ENCODE data around the gene MAPT.
"Not testable (repeated sequence)": the region's sequence is repeated elsewhere in the genome, so short reads cannot be mapped to it uniquely, and the experiment has no call there.

MAPT gene

DNA sequence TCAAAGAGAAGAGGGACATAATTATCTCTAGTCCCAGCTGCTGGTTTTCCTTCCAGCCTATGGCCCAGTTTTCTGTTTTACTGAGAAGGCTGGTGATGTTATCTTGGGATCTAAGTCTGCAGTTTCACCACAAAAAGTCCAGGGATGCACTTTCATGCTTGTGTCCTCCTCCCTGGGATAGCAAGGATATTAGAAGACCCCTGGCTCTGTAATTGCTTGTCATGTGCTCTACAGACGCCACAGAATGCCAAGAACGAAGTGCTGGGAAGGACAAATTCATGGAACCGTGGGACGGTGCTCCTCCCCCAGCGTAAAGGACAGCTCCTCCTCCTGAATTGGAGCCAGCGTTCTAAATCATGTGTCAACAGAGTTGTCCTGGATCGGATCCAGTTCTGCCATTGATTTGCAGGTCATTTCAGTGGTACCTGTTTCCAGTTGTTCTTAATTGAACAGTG is 8.6 kb downstream of the MAPT start:
- no peak for DNase-seq

DNA sequence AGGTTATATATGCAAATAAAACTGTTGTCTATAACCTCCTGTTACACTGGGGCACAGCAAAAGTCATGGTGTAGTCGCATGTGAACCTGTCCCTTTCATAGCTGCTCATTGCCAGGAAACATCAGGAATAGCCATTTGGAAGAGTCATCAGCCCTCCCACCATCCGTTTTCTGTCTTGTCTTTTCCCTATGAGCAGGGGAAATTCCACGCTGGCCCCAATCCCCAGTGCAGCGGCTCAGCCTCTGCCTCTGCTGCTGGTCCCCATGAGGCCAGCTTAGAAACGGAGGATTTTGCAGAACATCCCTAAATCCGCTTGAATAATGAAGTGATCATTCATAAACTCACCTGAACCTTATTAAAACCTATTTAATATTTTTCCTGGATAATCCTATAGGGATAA is 10.5 kb downstream of the MAPT start:
- no peak for DNase-seq

DNA sequence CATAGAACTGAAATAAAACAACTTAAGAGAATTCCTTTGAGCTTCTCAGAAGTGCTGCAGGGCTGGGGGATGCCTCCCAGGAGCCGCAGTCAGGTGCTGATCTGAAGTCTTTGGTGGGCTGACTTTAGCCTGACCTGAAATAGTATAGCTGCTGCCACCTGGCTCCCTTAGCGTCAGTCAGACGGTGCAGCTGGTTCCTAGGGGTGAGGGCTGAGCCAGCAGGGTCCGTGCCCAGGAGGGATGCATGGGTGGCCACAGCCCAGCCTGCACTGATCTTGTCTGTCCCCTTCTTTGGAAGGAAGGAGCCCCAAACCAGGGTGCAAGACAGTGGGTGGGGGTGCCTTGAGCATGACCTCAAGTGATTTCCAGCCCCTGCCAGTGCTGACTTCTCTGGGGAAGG is 11.5 kb downstream of the MAPT start:
- no peak for DNase-seq

DNA sequence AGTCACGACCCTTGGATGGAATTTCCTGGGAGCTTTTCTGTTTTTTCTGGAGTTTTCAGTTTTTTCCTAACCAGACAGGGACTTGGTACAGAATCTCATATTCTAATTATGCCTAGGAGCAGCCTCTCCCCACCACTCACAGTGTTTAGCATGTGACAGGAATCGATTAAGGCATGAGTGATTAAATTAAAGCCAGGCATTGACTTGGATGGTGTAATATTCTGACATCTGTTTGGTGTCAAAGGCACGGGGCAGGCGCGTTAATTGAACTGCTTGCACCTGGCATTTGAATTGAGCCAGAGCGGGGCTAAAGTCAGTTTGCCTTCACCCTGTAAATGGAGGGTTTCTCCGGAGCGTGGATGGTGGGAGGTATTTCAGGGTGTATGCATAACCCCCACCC is 11.9 kb downstream of the MAPT start:
- no peak for DNase-seq

DNA sequence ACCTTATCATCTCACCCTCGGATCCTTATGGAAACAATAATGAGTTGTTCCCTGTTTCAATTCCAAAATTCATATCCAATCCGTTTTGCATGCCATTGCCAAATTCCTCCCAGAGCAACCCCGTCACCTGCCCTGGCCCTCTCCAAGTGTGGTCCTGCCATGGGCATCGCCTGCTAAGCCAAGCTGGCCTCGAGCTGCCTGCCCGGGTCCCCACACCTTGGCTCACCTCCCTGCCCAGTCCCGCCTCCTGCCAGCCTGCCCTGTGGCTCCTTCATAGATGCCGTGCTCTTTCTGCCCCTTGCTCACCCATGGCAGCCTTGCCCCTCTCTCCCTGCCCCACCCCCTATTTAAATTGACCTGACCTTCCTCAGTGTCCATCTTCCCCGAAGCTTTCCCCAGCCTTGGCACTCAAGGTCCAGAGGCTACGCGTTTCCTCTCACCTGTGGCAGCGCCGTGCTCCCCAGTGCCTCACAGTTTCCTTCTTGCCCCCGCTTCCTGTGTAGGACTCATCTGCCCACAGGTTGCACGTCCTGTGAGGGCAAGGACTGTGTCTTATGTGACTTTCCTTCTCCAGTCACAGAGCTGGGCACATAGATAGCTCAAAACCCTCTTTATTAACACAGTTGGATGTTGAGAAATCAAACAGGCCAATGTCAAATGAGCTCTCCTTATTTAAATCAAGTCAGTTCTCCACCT is 12.7 kb downstream of the MAPT start:
- no peak for DNase-seq

DNA sequence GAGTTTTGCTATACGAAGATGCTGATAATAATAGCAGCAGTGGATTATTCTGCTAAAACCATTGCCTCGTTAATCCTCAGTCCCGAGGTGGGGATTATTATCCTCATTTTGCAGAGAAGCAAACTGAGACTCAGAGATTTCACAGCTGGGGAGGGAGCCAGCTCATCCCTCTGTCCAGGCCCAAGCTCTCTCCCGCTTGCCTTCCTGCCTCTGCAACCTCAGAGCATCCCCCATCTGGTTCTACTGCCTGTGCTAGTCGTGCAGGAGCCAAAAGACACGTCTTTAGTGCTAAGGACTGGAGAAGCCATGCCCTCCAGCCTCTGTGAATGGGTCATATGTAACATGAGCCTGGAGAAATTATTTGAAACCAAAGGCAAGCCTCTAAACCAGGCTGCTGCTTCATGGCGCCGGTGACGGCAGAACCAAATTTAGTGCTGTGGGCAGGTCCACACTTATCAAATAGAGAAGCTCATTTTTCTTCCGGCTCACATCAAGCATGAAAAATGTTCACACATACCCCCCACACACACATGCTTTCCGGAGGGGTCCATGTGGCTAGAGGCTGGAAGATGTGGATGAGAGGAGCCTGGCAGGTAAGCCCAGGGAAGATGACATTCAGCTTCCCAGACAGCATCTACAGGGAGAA is 13.5 kb downstream of the MAPT start:
- DNase-seq = no peak

DNA sequence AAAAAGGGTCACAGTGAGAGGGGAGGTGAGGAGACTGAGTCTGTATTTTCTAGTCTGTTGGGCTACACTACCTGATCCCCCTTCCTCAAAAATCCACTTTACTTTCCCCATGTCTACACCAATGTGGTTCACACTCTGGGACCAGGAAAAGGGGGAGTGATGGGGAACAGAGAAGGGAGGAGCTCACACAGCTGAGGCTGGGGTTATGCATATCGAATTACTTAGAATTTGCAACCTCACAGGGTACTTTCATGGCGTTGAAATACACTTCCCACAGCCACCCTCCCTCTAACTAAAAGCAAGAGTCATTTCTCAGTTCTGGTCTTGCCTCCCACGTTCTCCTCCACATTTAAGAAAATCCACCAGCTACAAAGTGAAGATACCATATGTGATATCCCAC is 14.1 kb downstream of the MAPT start:
- DNase-seq = no peak

DNA sequence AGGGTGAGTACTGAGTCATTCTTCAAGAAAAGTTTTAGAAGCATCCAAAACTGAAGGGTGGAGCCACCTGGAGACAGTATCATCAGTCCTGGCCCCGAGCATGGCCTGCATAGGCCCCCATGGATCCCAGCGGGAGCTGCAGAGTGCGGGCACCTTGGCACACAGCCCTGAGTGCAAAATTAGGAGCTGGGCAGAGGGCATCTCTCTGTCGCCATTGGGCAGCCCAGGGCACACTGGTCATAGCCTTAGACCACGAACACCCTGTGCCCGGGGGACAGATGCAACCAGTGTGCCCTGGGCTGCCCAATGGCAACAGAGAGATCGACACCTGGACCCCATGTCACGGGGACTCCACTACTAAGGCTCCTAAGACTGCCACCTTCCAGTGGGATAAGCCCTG is 14.6 kb downstream of the MAPT start:
- DNase-seq = no peak

DNA sequence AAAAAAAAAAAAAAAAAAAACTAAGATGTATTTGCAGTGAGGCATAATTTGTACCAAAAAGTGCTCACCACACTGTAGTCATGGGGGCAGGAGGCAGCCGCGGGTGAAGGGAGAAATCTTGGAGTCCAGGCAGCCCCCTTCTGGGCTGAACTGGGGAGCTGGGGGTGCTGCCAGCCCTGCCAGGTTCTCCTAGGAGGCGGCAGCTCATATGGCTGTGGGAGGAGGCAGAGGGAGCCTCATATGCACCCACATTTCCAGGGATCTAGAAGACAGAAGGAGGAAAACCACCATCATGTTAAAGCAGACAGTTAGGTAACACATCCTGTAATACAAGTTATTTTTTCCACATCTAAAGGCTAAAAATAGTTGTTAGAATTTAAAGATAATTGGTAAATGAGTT is 16.3 kb downstream of the MAPT start:
- no peak for DNase-seq

DNA sequence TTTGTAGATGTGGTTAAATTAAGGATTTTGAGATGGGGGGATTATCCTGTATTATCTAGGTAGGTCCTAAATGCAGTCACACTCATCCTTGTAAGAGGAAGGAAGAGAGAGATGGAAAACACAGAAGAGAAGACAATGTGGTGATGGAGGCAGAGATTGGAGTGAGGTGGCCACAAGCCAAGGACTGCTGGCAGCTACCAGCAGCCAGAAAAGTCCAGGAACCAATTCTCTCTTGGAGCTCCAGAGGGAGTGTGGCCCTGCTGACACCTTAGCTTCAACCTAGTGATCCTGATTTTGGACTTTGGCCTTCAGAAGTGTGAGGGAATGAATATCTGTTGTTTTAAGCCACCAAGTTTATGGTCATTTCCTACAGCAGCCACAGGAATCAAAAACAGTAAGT is 18.0 kb downstream of the MAPT start:
- DNase-seq = no peak

DNA sequence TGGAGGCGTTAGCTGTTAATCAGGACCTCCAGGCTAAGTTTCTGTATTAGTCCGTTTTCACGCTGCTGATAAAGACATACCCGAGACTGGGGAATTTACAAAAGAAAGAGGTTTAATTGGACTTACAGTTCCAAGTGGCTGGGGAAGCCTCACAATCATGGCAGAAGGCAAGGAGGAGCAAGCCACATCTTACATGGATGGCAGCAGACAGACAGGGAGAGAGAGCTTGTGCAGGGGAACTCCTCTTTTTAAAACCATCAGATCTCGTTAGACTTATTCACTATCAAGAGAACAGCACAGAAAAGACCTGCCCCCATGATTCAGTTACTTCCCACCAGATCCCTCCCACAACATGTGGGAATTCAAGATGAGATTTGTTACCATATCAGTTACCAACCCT is 18.7 kb downstream of the MAPT start:
- DNase-seq = not testable (repeated sequence)

DNA sequence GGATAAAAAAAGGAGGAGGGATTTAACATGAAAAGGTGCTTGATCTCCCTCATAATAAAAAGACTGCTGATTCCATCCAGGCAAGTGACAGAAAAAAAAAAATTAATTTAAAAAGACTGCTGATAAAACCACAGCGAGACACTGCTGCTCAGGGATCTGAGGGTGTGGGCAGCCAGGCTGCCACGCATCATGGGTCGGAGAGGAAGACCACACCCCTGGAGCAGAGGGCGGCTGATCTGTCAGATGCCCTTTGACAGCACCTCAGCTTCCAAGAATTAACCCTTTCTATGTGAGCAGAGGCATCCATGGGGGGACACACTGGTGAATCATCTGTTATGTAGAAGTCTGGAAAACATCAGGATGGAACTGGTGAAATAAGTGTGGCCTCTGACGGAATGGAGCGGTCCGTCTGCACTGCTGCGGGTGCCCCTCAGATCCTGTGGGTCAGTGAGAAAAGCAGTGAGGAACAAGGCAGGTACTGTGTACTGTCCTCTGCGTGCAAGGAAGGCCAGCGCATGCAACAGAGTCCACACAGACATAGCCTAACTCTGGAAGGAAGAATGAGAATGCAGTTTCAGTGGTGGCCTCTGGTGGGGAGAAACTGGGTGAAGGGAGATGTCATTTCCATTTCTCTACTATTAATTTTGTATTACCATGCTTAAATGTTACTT is 19.8 kb downstream of the MAPT start:
- DNase-seq = no peak

DNA sequence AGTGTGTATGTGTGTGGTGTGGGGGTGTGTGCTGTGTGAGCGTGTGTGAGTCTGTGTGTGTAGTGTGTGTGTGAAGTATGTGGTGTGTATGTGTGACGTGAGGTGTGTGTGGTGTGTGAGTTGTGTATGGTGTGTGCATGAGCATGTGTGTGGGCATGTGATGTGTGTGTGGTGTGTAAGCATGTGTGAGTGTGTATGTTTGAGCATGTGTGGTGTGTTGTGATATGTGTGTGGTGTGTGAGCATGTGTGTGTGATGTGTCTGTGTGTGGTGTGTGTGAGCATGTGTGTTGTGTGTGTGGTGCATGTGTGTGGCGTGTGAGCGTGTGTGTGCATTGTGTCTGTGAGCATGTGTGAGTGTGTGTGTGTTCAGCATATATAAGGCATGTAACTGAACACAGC is 20.9 kb downstream of the MAPT start:
- DNase-seq = no peak

DNA sequence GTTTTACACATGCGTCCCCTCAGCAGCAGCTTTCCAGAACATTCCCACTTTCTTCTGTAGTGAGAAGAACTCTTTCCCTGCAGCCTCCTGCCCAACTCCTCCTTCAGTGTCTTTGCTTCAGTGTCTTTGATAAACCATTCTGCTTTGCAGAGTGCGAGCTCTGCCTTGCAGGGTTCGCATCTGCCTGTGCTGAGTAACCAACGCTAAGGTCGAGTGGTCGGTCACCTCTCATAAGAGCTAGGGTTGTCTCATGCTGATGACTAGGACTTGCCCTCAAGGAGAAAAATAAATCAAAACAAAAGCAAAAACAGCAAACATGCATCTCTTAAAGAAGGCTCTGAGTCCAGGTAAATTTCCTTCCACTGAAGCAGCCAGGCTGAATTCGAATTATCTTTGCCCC is 22.7 kb downstream of the MAPT start:
- DNase-seq = no peak

DNA sequence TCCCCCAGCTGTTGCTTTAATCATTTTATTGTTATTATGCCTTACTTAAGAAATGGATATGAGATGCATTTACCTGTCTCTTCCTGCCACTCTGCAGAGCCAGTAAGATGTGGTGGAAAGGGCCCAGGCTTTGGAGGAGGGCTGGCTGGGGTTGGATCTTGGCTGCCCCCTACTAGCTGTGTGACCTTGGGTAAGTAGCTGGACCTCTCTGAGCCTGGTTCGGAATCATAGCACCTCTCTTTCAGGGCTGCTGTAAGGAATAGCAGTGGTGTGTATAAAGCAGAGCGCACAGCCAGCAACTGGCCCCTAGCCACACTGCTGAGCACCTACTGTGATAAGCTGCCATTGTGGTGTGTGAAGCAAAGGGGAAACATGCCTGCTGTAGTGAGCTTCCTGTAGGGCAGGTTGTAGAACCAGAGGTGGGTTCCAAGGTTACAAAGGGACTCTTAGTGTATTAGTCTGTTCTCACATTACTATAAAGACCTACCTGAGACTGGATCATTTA is 23.9 kb downstream of the MAPT start:
- DNase-seq = no peak

DNA sequence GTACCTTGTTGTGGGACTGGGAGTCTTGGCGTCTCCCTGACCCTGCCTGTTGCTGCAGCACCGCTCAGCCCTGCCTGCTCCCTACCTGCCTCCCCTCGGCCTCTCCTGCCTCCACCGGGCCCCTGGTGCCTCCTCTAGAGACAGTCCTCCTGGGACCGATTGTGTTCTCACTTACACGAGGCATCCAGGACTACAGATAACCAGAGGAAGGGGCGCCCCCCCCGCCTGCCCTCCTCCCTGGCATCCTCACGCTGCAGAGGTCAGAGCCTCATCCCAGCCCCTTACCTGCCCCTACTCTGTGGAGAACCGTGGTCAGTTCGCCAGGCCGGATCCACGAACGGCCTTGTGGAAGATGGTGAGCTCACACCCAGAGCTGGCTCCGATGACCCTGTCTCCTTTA is 24.8 kb downstream of the MAPT start:
- no peak for DNase-seq

DNA sequence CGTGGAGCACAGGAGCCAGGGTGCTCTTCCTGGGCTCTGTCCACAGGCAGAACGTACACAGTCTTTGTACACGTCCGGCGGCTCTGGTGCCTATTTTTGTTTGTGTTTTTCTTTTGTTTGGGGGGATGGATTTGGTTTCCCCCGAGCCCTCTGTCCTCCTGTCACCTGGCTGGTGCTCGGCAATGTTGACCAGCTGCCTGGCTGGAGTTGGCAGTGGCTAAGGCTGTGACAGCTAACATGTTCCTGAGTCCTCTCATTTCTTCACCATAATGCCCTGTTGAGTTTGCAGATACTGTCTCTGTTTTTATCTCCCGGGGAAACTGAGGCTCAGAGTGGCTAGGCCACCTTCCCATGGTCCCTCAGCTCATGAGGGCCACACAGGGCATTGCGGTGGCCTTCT is 25.7 kb downstream of the MAPT start:
- no peak for DNase-seq

DNA sequence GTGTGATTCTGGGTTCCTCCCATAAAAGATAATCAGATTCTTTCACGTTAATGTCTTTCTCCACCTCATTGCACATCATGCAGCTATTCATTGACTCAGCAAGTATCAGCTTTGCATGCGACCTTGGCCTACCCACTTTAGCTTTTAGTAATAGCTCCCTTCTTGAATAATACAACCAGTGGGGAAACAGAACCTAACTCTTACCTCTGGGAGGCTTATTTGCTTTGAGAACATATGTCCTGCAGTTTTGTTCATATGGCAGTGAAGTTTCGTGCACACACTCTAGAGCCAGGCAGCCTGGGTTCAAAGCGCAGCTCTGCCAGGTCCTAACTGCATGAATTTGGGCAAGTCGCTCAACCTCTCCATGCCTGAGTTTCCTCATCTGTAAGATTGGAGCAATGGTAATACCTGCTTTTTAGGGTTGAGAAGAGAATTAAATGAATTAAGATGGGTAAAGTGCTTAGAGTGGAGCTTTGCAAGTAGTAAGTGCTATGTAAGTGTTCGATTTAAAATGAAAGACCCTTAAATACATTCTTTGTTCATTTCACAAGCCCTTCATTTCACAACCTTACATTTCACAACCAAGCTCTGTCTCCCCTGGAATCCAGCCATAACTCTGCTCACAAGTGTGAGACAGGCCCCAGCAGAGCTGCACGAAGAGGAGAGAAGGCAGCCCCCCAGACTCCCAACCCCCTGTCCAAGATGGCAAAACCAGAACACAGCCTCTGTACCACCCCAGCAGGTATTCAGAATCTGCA is 29.3 kb downstream of the MAPT start:
- peak in 1 of 2 donors; percentile 6 for DNase-seq

DNA sequence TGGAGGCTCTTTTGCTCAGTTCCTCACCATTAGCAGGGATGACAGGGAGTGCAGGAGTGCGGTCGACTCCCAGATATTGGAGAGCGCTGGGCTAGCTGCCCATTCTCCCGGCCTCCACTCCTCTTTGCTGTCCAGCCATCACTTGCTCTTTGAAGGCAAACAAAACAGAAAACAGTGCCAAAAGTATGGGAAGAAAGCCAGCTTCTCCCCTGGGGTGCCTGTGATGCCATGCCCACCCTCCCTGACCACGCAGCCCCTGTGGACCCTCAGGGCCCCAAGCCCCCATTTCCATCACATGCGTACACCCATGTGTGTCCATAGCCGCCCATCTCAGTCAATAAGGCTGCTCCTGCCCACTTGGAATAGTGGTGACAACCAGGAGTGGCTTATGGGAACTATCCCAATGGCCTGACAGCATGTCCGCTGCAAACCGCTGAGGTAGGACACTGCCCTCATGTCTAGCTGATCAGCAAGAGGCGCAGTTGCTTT is 30.0 kb downstream of the MAPT start:
- no peak for DNase-seq

DNA sequence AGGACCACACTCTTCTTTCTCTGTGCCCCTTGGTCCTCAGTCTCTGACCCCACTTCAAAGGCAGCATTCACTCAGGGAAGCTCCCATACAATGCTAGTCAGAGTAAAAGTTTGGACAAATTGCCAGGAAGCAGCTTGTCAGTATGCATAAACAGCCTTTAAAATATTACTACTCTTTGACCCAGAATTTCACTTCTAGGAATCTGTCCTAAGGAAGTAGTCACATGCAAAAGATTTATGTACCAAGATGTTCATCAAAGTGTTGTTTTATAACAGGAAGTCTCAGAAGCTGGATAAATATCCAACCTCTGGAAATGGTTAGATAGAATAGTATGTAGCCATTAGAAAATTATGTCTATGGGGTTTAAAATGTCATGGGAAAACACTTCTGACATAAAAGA is 31.0 kb downstream of the MAPT start:
- no peak for DNase-seq

DNA sequence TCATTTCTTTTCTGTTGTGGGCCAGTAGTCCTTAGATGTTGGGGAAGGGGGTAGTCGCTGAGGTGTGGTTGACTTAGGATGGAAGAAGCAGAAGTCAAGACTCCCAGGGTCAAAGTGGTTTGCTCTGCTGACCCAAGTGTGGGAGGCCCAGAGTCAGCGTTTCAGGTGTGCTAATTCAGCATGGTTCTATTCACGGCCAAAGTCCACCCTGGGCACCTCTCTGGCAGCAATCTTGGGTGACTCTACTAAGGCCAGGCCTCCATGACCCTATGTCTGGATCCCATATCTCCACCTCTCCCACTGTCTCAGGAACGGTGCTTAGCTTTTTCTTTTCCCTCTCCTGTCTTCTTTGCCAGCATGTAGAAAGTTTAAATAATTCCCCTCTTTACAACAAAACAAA is 32.9 kb downstream of the MAPT start:
- DNase-seq = no peak

DNA sequence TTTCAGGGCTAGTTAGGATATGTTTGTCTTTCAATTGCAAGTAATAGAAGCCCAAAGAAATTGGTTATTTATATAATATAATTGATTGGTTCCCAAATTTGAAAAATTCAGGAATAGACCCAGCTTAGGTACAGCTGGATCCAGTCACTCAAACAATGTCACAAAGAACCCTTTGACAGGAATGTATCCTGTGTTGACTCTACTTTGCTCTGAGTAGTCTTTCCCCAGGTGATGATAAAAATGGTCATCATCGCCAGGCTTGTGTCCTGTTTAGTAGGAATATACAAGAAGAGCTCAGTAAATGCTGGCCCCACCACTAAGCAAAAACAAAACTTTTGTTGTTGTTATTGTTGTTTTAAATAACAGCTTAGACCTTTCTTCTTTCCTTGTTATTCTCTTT is 35.0 kb downstream of the MAPT start:
- no peak for DNase-seq

DNA sequence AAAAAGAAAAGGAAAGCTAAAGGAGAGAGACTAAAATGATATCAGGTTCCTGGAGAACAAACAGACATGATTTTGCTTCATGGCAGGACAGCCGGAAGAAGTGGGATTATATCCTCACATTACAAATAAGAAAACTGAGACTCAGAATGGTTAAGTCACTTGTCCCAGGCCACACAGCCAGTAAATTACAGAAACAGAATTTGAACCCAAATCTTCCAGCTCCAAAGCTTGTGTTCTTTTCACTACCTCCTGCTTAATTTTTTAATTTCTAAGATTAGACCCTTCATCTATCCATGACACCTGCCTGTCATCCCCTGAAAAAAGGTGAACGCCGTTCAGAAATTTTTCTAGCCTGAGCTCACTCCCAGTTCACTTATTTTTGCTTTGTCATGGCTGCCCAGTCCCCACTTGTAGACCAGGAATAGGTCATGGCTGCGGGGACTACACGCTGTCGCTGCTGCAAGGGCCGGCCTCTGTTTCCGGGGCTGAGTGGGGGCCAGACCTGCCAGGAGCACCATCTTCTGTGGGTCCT is 36.1 kb downstream of the MAPT start:
- DNase-seq = no peak
